ENCODE measurements around the gene STARD3. TPM values are rescaled to one million over a fixed set of nuclear protein-coding genes. Genes with fewer than 3 reads are reported as not detected.
A peak's percentile ranks its signal among the peaks of the same experiment; 100 is the strongest.

STARD3 gene
- total RNA-seq, 1 donor from 2014 or later, result 13.9 TPM

GRCh38 chr17:39617446-39618245 lies 19.3 kb upstream of the STARD3 start:
- peak; percentile 78 for DNase-seq
- intact Hi-C loops (cut with DNase I), result no loop called here
- ATAC-seq (ENCODE audit: poor library complexity), result peak; percentile 49

- peak; percentile 62 for DNase-seq
- intact Hi-C loops (cut with DNase I), result no loop called here
- ATAC-seq (ENCODE audit: poor library complexity), result no peak
Observed at GRCh38 chr17:39618246-39618913, 18.6 kb upstream of the STARD3 start.

- no peak for ATAC-seq (ENCODE audit: poor library complexity)
- intact Hi-C loops (cut with DNase I), result no loop called here
- no peak for DNase-seq
Observed at GRCh38 chr17:39618956-39619785, 17.8 kb upstream of the STARD3 start.

- intact Hi-C loops (cut with DNase I), result loop anchor here (5.0 kb wide), 1 partner anchor 133 kb away; no protein-coding TSS in a partner anchor
- no peak for DNase-seq
Observed at GRCh38 chr17:39619786-39620101, 17.2 kb upstream of the STARD3 start.

GRCh38 chr17:39621523-39622379 lies 15.2 kb upstream of the STARD3 start:
- ATAC-seq (ENCODE audit: poor library complexity), result peak; percentile 79
- intact Hi-C loops (cut with DNase I), result loop anchor here (2.0 to 5.0 kb wide), 2 partner anchors 73 to 131 kb away; no protein-coding TSS in a partner anchor
- DNase-seq, result peak; percentile 92

More at GRCh38 chr17:39619786-39620101, 17.2 kb upstream of the STARD3 start:
- no peak for ATAC-seq (ENCODE audit: poor library complexity)

GRCh38 chr17:39622380-39623006 lies 14.5 kb upstream of the STARD3 start:
- DNase-seq (no peak), ATAC-seq (ENCODE audit: poor library complexity) (no peak)
- intact Hi-C loops (cut with DNase I), result loop anchor here (2.0 to 5.0 kb wide), 2 partner anchors 74 to 130 kb away; no protein-coding TSS in a partner anchor

GRCh38 chr17:39623356-39623950 lies 13.5 kb upstream of the STARD3 start:
- intact Hi-C loops (cut with DNase I), result loop anchor here (2.0 to 5.0 kb wide), 2 partner anchors 75 to 129 kb away; no protein-coding TSS in a partner anchor
- peak; percentile 85 for ATAC-seq (ENCODE audit: poor library complexity)
- peak; percentile 93 for DNase-seq

- ATAC-seq (ENCODE audit: poor library complexity), result no peak
- DNase-seq, result no peak
- intact Hi-C loops (cut with DNase I), result loop anchor here (5.0 kb wide), 1 partner anchor 128 kb away; no protein-coding TSS in a partner anchor
Observed at GRCh38 chr17:39624313-39624712, 12.6 kb upstream of the STARD3 start.

GRCh38 chr17:39625198-39625785 lies 11.7 kb upstream of the STARD3 start:
- intact Hi-C loops (cut with DNase I), result no loop called here
- ATAC-seq (ENCODE audit: poor library complexity), result no peak
- DNase-seq, result no peak

- intact Hi-C loops (cut with DNase I), result no loop called here
- DNase-seq, result no peak
- no peak for ATAC-seq (ENCODE audit: poor library complexity)
Observed at GRCh38 chr17:39626171-39627046, 10.5 kb upstream of the STARD3 start, which contains the start of gene PPP1R1B. Gene PPP1R1B, plus strand, starts transcription at chr17:39626952. Its CDS starts 441 bp downstream, at chr17:39627393.

GRCh38 chr17:39627047-39627711 lies 9.8 kb upstream of the STARD3 start:
- no peak for DNase-seq
- no peak for ATAC-seq (ENCODE audit: poor library complexity)
- intact Hi-C loops (cut with DNase I), result no loop called here

GRCh38 chr17:39627712-39628516 lies 9.0 kb upstream of the STARD3 start:
- ATAC-seq (ENCODE audit: poor library complexity) (no peak), DNase-seq (no peak)
- intact Hi-C loops (cut with DNase I), result no loop called here

- no peak for DNase-seq
Observed at GRCh38 chr17:39628655-39629493, 8.1 kb upstream of the STARD3 start.

GRCh38 chr17:39629494-39629880 lies 7.5 kb upstream of the STARD3 start:
- DNase-seq (no peak), ATAC-seq (ENCODE audit: poor library complexity) (no peak)
- intact Hi-C loops (cut with DNase I), result no loop called here

More at GRCh38 chr17:39628655-39629493, 8.1 kb upstream of the STARD3 start:
- peak; percentile 5 for ATAC-seq (ENCODE audit: poor library complexity)
- intact Hi-C loops (cut with DNase I), result no loop called here
